A549 (cell line): Measurements from ENCODE around the gene MYL6. TPM values are rescaled to one million over a fixed set of nuclear protein-coding genes. Genes with fewer than 3 reads are reported as not detected.
"Not testable (repeated sequence)": the region's sequence is repeated elsewhere in the genome, so short reads cannot be mapped to it uniquely, and the experiment has no call there.

Experiments
- ATAC-seq, 2 experiments: fragments of 200-7000 bp in 1 of 2; fragments of >200 bp in 1 of 2; cut with Nextera tagmentation in 1 of 2; cut with Tn5 transposase in 1 of 2; 3 replicates each; pipeline versions ENCODE4 v1.8.0 to v1.9.1; 2018 to 2020; ENCODE audit warnings: mild to moderate bottlenecking in 1 of 2, moderate library complexity in 1 of 2
- CTCF ChIA-PET: fragments of 300-600 bp; sonication (Branson Sonifier 250); formaldehyde crosslinking; extraction: SDS; loops from one replicate; lab custom pipeline; 2021; ENCODE audit warnings: antibody characterized with exemption, inconsistent platforms; lab: Yijun Ruan, JAX
- POLR2A ChIA-PET: fragments of 350-600 bp; formaldehyde crosslinking; extraction: SDS; loops from one replicate; lab custom pipeline; 2021; ENCODE audit warnings: antibody characterized with exemption, inconsistent platforms; lab: Yijun Ruan, JAX
- DNase-seq, 2 experiments: peaks; one replicate each; pipeline versions ENCODE4 v3.0.0 to v3.0.0-alpha.2; 2011 to 2016; ENCODE audit warnings: low read depth in 1 of 2, low spot score in 1 of 2
- FAIRE-seq: peaks from 2 replicates; lab custom pipeline; 2011; peaks lifted over from hg19 to GRCh38; lab: Jason Lieb, UNC
- H3K27ac ChIP-seq, 2 experiments: fragments of >200 bp; sonication (Bioruptor Twin); formaldehyde crosslinking; 3 replicates each; pipeline ENCODE4 v1.5.1; 2016 to 2017
- H3K4me1 ChIP-seq: fragments of >200 bp; sonication (Bioruptor Twin); formaldehyde crosslinking; 3 replicates; pipeline ENCODE4 v1.6.1; 2016
- H3K4me2 ChIP-seq: fragments of >200 bp; sonication (Bioruptor Twin); formaldehyde crosslinking; 3 replicates; pipeline ENCODE4 v1.6.1; 2016
- H3K4me3 ChIP-seq: fragments of >200 bp; sonication (Bioruptor Twin); formaldehyde crosslinking; 3 replicates; pipeline ENCODE4 v1.5.1; 2016
- H3K9me3 ChIP-seq: fragments of >200 bp; sonication (Bioruptor Twin); formaldehyde crosslinking; 3 replicates; pipeline ENCODE4 v1.6.1; 2016
- CTCF ChIP-seq: fragments of >200 bp; sonication (Bioruptor Twin); formaldehyde crosslinking; IDR thresholded peaks from 3 replicates; pipeline ENCODE4 v1.5.1; 2016
- E2F6 ChIP-seq: IDR thresholded peaks from 2 replicates; pipeline ENCODE4 v1.6.1; 2012; ENCODE audit warnings: low read depth, borderline replicate concordance
- EP300 ChIP-seq, 2 experiments: fragments of >200 bp; sonication (Bioruptor Twin); formaldehyde crosslinking; IDR thresholded peaks; 2 replicates in 1 of 2; 3 replicates in 1 of 2; pipeline ENCODE4 v1.6.1; 2016 to 2017
- FOSB ChIP-seq: fragments of 250-450 bp; sonication (Bioruptor Pico); IDR thresholded peaks from 2 replicates; pipeline ENCODE4 v1.5.0; 2020; ENCODE audit warnings: mild to moderate bottlenecking, moderate library complexity
- HOXA7 ChIP-seq: fragments of 250-450 bp; sonication (Bioruptor Pico); IDR thresholded peaks from 2 replicates; pipeline ENCODE4 v1.5.0; 2020; ENCODE audit warnings: mild to moderate bottlenecking, moderate library complexity
- MAZ ChIP-seq: fragments of 150-350 bp; IDR thresholded peaks from 2 replicates; pipeline ENCODE4 v1.6.1; 2014; ENCODE audit warnings: antibody characterized with exemption, low read depth, low read length, borderline replicate concordance
- MYC ChIP-seq: IDR thresholded peaks from 2 replicates; pipeline ENCODE4 v1.6.1; 2012; ENCODE audit warnings: mild to moderate bottlenecking, inconsistent platforms, low read length, improper control_type of control experiment, borderline replicate concordance
- POLR2A ChIP-seq: IDR thresholded peaks from 2 replicates; pipeline ENCODE4 v1.6.1; 2012; ENCODE audit warnings: mild to moderate bottlenecking, low read length
- RAD21 ChIP-seq, 2 experiments: fragments of >200 bp in 1 of 2; sonication (Bioruptor Twin) in 1 of 2; formaldehyde crosslinking in 1 of 2; IDR thresholded peaks in 1 of 2; conservative IDR thresholded peaks in 1 of 2; 2 replicates in 1 of 2; 3 replicates in 1 of 2; pipeline ENCODE4 v1.6.1; 2012 to 2018; ENCODE audit warnings: inconsistent platforms in 1 of 2
- SMC3 ChIP-seq: fragments of >200 bp; sonication (Bioruptor Twin); formaldehyde crosslinking; IDR thresholded peaks from 3 replicates; pipeline ENCODE4 v1.6.1; 2018; ENCODE audit warnings: inconsistent platforms
- TP53 ChIP-seq: fragments of 250-450 bp; sonication (Bioruptor Pico); IDR thresholded peaks from 2 replicates; pipeline ENCODE4 v1.5.0; 2021; ENCODE audit warnings: mild to moderate bottlenecking, moderate library complexity
- ZC3H11A ChIP-seq: fragments of 450-650 bp; IDR thresholded peaks from 2 replicates; pipeline ENCODE4 v1.6.1; 2014; ENCODE audit warnings: antibody characterized with exemption, mild to moderate bottlenecking
- WGBS: methylation state at CpG from one replicate; pipeline ENCODE4 v1.1.6; 2017; ENCODE audit errors: missing lambda C conversion rate; 5-methylcytosine and 5-hydroxymethylcytosine counted together
- polyA plus RNA-seq, 4 experiments: library from polyadenylated mRNA; depleted of rRNA in 3 of 4; stranded (reverse); fragments of >200 nt; fragmentation: RNase III in 1 of 4; extraction: RNeasy Plus Mini Kit Qiagen cat#74134 plus additional on column Dnase treatment in 1 of 4; gene quantifications; 2 replicates in 3 of 4; 3 replicates in 1 of 4; pipeline ENCODE4 v1.2.3, GENCODE V29; 2011 to 2017
- TF ChIP-seq, protein P1 (sequence below): IDR thresholded peaks from 2 replicates; pipeline ENCODE4 v1.6.1; 2012
- TF ChIP-seq, protein P2 (sequence below): IDR thresholded peaks from 2 replicates; pipeline ENCODE4 v1.6.1; 2012
- TF ChIP-seq, protein P3 (sequence below): fragments of >200 bp; sonication (Bioruptor Twin); formaldehyde crosslinking; IDR thresholded peaks from 3 replicates; pipeline ENCODE4 v1.6.1; 2016

MYL6 gene
- polyA plus RNA-seq, 2 of the 4 experiments (the other 2 are of a cell fraction): 2,307 to 3,268 TPM

DNA sequence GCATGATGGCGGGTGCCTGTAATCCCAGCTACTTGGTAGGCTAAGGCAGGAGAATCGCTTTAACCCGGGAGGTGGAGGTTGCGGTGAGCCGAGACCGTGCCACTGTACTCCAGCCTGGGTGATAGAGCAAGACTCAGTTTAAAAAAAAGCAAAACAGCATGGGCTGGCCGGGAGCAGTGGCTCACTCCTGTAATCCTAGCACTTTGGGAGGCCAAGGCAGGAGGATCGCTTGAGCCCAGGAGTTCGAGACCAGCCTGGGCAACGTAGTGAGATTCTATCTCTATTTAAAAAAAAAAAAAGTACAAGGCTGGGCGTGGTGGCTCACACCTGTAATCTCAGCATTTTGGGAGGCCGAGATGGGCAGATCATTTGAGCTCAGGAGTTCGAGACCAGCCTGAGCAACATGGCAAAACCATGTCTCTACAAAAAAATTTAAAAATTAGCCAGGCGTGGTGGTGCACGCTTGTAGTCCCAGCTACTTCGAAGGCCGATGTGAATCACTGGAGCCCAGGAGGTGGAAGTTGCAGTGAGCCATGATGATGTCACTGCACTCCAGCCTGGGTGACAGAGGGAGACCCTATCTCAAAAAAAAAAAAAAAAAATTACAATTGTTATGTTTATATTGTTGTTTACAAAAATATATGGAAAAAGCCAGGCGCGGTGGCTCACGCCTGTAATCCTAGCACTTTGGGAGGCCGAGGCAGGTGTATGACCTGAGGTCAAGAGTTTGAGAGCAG lies 1.5 kb upstream of the MYL6 start:
- Histone ChIP-seq H3K4me2 (peak overlapping the region; percentile 94), H3K27ac (peak overlapping the region; percentile 90 to 97), H3K4me1 (peaks cover 38% of the 10 kb centered on the region)
- DNase-seq, H3K9me3 ChIP-seq, H3K4me3 ChIP-seq, FAIRE-seq, ATAC-seq, POLR2A ChIA-PET: not testable (repeated sequence)
- CTCF ChIA-PET: interaction anchor here (0.6 to 10.2 kb wide), 9 partner anchors 12 to 492 kb away, joined by 3 to 98 read pairs (median 3); partner anchors contain the start of genes ERBB3, ESYT1 and ZC3H10
- WGBS: 95% methylated on average over 21 of the region's 21 CpGs

DNA sequence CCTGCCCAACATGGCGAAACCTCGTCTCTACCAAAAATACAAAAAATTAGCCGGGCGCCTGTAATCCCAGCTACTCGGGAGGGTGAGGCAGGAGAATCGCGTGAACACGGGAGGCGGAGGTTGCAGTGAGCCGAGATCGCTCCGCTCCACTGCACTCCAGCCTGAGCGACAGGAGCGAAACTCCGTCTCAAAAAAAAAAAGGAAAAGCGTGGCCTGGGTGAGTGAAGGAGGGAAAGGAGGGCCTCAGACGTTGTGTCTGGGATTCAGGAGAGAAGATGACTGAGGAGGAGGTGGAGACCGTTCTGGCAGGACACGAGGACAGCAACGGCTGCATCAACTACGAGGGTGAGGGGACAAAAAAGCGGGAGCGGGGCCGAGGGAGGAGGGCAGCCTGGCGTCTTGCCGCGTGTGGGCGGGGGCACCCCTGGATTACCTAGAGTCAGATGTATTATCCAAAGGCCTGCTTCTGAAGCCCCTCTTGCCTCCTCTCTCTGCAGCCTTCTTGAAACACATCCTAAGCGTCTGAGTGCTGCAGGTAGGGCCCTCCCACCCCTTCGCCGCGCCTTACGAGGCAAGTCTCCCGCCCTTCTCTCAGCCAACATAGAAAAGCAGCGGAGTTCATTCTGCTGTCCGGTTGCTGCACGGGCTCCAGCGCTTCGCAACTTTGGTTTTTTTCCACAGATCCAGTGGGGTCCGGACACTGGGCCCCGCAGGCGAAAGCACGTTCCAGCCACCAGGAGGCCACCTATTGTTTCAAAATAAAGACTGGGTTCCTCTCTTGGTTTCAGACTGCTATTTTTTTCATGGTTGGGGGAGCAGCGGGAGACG lies 744 bp upstream of the MYL6 start:
- Histone ChIP-seq H3K27ac (peak overlapping the region; percentile 90 to 97), H3K4me2 (peak overlapping the region; percentile 94), H3K4me1 (peaks cover 43% of the 10 kb centered on the region), H3K9me3 (no peaks in the 10 kb centered on the region), H3K4me3 (peak overlapping the region; percentile 74)
- ATAC-seq: peak; percentile 71 to 75
- TF ChIP-seq SMC3 (peak; percentile 29; the same call in 1 of the 3 replicates), CTCF (peak; percentile 56), MYC (0 out of 2 replicates have a peak, but pooled peaks have one; percentile 12), EP300 (IDR thresholded peaks at IDR 0.05) (no peak), ZC3H11A (no peak), FOSB (CRISPR knock-in tag) (no peak), POLR2A (peak; percentile 30), E2F6 (peak; percentile 84), RAD21 (conservative IDR thresholded peaks at IDR 0.05 in 1 of 2, IDR thresholded peaks at IDR 0.05 in 1 of 2) (peak; percentile 12 to 22; a peak in 1 of 5 replicates)
- TF ChIP-seq, protein P1, sequence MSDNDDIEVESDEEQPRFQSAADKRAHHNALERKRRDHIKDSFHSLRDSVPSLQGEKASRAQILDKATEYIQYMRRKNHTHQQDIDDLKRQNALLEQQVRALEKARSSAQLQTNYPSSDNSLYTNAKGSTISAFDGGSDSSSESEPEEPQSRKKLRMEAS: peak; percentile 45
- 30% methylated on average over 45 of the region's 45 CpGs for WGBS
- no peak for FAIRE-seq
- DNase-seq: peak; percentile 87 to 94
- ChIA-PET CTCF (interaction anchor here (0.6 to 10.2 kb wide), 9 partner anchors 13 to 175 kb away, joined by 3 to 98 read pairs (median 4); partner anchors contain the start of genes ERBB3, ESYT1, SMARCC2 and ZC3H10), POLR2A (interaction anchor here (1.0 to 2.1 kb wide), 6 partner anchors 15 to 41 kb away, joined by 4 to 16 read pairs (median 7); partner anchors contain the start of genes ESYT1, RPL41, SMARCC2 and ZC3H10)

DNA sequence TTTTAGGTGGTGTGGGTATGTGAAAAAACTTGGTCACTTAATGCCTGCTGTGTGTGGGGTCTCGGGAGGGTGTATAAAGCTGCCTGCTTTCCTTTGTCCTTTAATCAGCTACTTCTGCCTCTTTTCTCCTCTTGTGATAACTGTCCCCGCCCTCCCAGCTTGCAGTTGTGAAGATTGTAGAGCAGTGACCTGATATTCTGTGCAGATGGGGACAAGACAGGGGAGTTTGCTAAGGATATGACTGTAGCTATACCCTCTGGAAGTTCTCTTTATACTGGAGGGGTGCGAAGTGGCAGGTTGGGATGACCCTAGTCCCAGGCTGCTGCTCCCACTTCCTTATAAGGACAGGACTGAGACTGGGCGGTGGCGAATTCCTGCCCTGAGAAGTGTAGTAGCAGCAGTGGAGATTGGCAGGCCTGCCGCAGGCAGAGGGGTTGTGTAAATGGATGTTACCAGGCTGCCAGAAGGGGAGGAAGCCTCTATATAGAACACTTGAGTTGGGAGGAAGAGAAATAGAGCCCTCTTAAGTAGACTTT lies 835 bp downstream of the MYL6 start:
- Histone ChIP-seq H3K27ac (peak overlapping the region; percentile 90 to 97), H3K9me3 (no peaks in the 10 kb centered on the region), H3K4me3 (peak overlapping the region; percentile 74), H3K4me1 (peaks cover 35% of the 10 kb centered on the region), H3K4me2 (peak overlapping the region; percentile 94)
- TF ChIP-seq HOXA7 (CRISPR knock-in tag): peak; percentile 70; the same call in 1 of the 2 replicates
- TF ChIP-seq, protein P2, sequence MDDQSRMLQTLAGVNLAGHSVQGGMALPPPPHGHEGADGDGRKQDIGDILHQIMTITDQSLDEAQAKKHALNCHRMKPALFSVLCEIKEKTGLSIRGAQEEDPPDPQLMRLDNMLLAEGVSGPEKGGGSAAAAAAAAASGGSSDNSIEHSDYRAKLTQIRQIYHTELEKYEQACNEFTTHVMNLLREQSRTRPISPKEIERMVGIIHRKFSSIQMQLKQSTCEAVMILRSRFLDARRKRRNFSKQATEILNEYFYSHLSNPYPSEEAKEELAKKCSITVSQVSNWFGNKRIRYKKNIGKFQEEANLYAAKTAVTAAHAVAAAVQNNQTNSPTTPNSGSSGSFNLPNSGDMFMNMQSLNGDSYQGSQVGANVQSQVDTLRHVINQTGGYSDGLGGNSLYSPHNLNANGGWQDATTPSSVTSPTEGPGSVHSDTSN: 0 out of 2 replicates have a peak, but pooled peaks have one; percentile 6
- TF ChIP-seq, protein P3, sequence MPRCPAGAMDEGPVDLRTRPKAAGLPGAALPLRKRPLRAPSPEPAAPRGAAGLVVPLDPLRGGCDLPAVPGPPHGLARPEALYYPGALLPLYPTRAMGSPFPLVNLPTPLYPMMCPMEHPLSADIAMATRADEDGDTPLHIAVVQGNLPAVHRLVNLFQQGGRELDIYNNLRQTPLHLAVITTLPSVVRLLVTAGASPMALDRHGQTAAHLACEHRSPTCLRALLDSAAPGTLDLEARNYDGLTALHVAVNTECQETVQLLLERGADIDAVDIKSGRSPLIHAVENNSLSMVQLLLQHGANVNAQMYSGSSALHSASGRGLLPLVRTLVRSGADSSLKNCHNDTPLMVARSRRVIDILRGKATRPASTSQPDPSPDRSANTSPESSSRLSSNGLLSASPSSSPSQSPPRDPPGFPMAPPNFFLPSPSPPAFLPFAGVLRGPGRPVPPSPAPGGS: peak; percentile 37; the same call in 1 of the 3 replicates
- peak; percentile 34 for TF ChIP-seq POLR2A
- no peak for TF ChIP-seq FOSB (CRISPR knock-in tag)
- no peak for TF ChIP-seq TP53 (CRISPR knock-in tag)
- no peak for TF ChIP-seq MAZ
- peak in 1 of 2 experiments; percentile 46; a peak in 3 of 6 replicates for ATAC-seq
- CTCF ChIA-PET: interaction anchor here (2.5 to 10.2 kb wide), 4 partner anchors 22 to 40 kb away, joined by 7 to 98 read pairs (median 56); partner anchors contain the start of genes ESYT1, SMARCC2 and ZC3H10
- WGBS: 2% methylated on average over 6 of the region's 6 CpGs
- no peak for FAIRE-seq
- DNase-seq: peak; percentile 50 to 72
- POLR2A ChIA-PET: interaction anchor here (1.3 to 2.1 kb wide), 5 partner anchors 29 to 42 kb away, joined by 7 to 16 read pairs (median 7); partner anchors contain the start of genes ESYT1, RPL41, SMARCC2 and ZC3H10
